ENCODE data around the gene COL6A5. TPM values are rescaled to one million over a fixed set of nuclear protein-coding genes. Genes with fewer than 3 reads are reported as not detected.

COL6A5 gene
- polyA plus RNA-seq, 3 donors, result not detected

- DNase-seq, result no peak
- Histone ChIP-seq H3K36me3 (replicated peaks in 1 of 2; ENCODE audit: control insufficient read depth in 1 of 2, insufficient read depth in 2 of 2, low read length in 2 of 2) (no peaks in the 10 kb centered on the region), H2AFZ (ENCODE audit: insufficient read depth, low read depth, low read length, poor library complexity, severe bottlenecking) (no peak overlapping the region), H3K27ac (ENCODE audit: low read depth in 1 of 2, low read length in 2 of 2) (no peak overlapping the region), H3K27me3 (ENCODE audit: control insufficient read depth in 2 of 2, insufficient read depth in 2 of 2, low read length in 2 of 2) (peaks cover 0 to 4% of the 10 kb centered on the region in 2 donors), H3K9ac (ENCODE audit: insufficient read depth, low read length, poor library complexity, severe bottlenecking) (no peak overlapping the region), H3K4me3 (replicated peaks in 1 of 3; ENCODE audit: low read depth in 2 of 3, low read length in 3 of 3) (no peak overlapping the region), H4K20me1 (ENCODE audit: insufficient read depth, low read length) (no peaks in the 10 kb centered on the region), H3K4me2 (replicated peaks; ENCODE audit: extremely low read depth, low read length, poor library complexity, severe bottlenecking) (no peak overlapping the region), H3K79me2 (ENCODE audit: insufficient read depth, low read length) (no peaks in the 10 kb centered on the region), H3K4me1 (ENCODE audit: control insufficient read depth in 1 of 2, insufficient read depth in 2 of 2, low read length in 2 of 2) (no peaks in the 10 kb centered on the region), H3K9me3 (replicated peaks in 1 of 2; ENCODE audit: control insufficient read depth in 1 of 2, insufficient read depth in 1 of 2, low read length in 2 of 2) (no peaks in the 10 kb centered on the region)
- H3K36me3 Mint-ChIP-seq, result no peaks in the 10 kb centered on the region
- H3K27ac Mint-ChIP-seq, result no peak overlapping the region
- WGBS (ENCODE audit: insufficient coverage), result 80% methylated on average over 1 of the region's 4 CpGs
- peaks cover 0 to 7% (median 2%) of the 10 kb centered on the region in 7 donors for H3K9me3 Mint-ChIP-seq
- no peak overlapping the region for H3K4me3 Mint-ChIP-seq
- H3K27me3 Mint-ChIP-seq (ENCODE audit: low read depth in 3 of 3), result peaks cover 3 to 5% (median 5%) of the 10 kb centered on the region in 3 donors
- no peaks in the 10 kb centered on the region for H3K4me1 Mint-ChIP-seq
- intact Hi-C loops (cut with micrococcal nuclease), result no loop called here
- TF ChIP-seq CTCF (IDR thresholded peaks at IDR 0.05), result no peak
Observed at GRCh38 chr3:130310109-130310508, 35.4 kb upstream of the COL6A5 start.

- Histone ChIP-seq H3K27ac (ENCODE audit: low read depth in 1 of 2, low read length in 2 of 2) (no peak overlapping the region), H3K4me1 (ENCODE audit: control insufficient read depth in 1 of 2, insufficient read depth in 2 of 2, low read length in 2 of 2) (no peaks in the 10 kb centered on the region), H3K79me2 (ENCODE audit: insufficient read depth, low read length) (no peaks in the 10 kb centered on the region), H4K20me1 (ENCODE audit: insufficient read depth, low read length) (no peaks in the 10 kb centered on the region), H3K4me3 (replicated peaks in 1 of 3; ENCODE audit: low read depth in 2 of 3, low read length in 3 of 3) (no peak overlapping the region), H3K27me3 (ENCODE audit: control insufficient read depth in 2 of 2, insufficient read depth in 2 of 2, low read length in 2 of 2) (no peaks in the 10 kb centered on the region), H3K9ac (ENCODE audit: insufficient read depth, low read length, poor library complexity, severe bottlenecking) (no peak overlapping the region), H2AFZ (ENCODE audit: insufficient read depth, low read depth, low read length, poor library complexity, severe bottlenecking) (no peak overlapping the region), H3K36me3 (replicated peaks in 1 of 2; ENCODE audit: control insufficient read depth in 1 of 2, insufficient read depth in 2 of 2, low read length in 2 of 2) (no peaks in the 10 kb centered on the region), H3K9me3 (replicated peaks in 1 of 2; ENCODE audit: control insufficient read depth in 1 of 2, insufficient read depth in 1 of 2, low read length in 2 of 2) (no peaks in the 10 kb centered on the region), H3K4me2 (replicated peaks; ENCODE audit: extremely low read depth, low read length, poor library complexity, severe bottlenecking) (no peak overlapping the region)
- H3K36me3 Mint-ChIP-seq, result no peaks in the 10 kb centered on the region
- H3K4me1 Mint-ChIP-seq, result no peaks in the 10 kb centered on the region
- peaks cover 3 to 5% (median 5%) of the 10 kb centered on the region in 3 donors for H3K27me3 Mint-ChIP-seq (ENCODE audit: low read depth in 3 of 3)
- no peak for DNase-seq
- intact Hi-C loops (cut with micrococcal nuclease), result no loop called here
- H3K27ac Mint-ChIP-seq, result no peak overlapping the region
- no peak for TF ChIP-seq CTCF (IDR thresholded peaks at IDR 0.05)
- no peak overlapping the region for H3K4me3 Mint-ChIP-seq
- H3K9me3 Mint-ChIP-seq, result peaks cover 0 to 7% (median 2%) of the 10 kb centered on the region in 7 donors
Observed at GRCh38 chr3:130312374-130312773, 33.1 kb upstream of the COL6A5 start.

All from CD14-positive monocyte (primary cell).